Stimulated activated CD8-positive, alpha-beta memory T cell treated with anti-CD3 and anti-CD28 coated beads, Interleukin-2, amount 100 ng/mL, for 1 hour (primary cell): ENCODE measurements around the gene C16orf86.

Experiments
- DNase-seq, 2 donors: peaks; one replicate each; pipeline ENCODE4 v3.0.0-alpha.2; 2020; ENCODE audit warnings: low read depth in 2 of 2

C16orf86 gene

DNA sequence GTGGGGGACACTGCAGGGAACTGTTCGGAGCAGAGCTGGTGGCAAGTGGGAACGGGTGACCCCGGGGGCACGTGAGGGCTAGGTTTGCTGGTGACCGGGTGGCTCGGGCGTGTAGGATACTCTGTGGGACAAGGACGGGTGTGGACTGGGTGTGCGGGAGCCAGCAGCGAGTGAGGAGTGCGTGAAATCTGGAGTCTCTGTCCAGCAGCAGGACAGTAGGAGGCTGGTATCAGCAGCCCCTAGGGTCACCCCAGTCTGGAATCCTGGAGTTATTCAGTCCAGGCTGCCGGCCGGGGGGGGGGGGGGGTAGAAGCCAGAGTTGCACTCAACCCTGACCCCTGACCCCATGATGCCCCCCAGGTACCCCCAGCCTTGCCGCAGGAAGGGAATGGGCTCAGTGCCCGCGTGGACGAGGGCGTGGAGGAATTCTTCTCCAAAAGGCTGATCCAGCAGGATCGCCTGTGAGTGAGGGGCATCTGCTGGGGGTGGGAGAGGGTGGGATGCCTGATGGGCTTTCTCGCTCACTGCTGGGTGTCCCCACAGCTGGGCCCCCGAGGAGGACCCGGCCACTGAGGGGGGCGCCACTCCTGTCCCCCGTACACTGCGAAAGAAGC, 12.7 kb upstream of the C16orf86 start:
- DNase-seq, result no peak

DNA sequence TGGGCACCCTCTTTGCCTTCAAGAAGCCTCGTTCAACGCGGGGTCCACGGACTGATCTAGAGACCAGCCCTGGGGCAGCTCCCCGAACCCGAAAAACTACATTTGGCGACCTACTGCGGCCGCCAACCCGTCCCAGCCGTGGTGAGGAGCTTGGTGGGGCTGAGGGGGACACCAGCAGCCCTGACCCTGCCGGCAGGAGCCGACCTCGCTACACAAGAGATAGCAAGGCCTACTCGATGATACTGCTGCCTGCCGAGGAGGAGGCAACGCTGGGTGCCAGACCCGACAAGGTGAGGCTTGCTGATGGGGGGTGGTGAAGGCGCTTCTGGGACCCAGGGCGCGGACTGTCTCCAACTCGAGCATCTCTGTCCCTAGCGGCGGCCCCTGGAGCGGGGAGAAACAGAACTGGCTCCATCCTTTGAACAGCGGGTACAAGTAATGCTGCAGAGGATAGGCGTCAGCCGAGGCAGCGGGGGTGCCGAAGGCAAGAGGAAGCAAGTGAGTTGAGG, 12.2 kb upstream of the C16orf86 start:
- DNase-seq, result no peak

GRCh38 chr16:67655363-67655762, 11.3 kb upstream of the C16orf86 start:
- DNase-seq, result no peak

DNA sequence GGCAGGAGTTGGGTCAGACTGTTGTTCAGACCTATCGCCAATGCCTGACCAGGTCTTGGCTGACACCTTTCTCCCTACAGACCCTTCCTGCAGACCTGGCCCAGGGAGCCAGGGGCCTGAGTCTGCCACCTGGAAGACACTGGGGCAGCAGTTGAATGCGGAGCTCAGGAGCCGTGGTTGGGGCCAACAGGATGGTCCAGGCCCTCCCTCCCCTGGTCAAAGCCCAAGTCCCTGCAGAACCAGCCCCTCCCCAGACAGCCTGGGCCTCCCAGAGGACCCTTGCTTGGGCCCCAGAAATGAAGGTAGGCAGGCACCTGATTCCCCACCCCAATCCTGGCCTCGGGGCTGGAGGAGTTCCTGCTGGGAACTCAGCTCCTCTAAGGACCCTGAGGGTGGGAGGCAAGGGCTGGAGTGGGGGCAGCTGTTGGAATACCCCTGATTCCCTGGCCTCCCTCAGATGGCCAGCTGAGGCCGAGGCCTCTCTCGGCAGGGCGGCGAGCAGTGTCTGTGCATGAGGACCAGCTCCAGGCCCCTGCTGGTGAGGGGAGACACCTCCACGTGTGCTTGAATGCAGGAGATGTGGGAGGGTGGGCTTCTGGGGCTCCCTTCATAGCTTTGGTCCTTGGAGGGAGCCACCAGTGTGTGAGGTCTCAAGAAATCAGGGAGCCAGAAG, 10.1 kb upstream of the C16orf86 start:
- DNase-seq, result no peak

DNA sequence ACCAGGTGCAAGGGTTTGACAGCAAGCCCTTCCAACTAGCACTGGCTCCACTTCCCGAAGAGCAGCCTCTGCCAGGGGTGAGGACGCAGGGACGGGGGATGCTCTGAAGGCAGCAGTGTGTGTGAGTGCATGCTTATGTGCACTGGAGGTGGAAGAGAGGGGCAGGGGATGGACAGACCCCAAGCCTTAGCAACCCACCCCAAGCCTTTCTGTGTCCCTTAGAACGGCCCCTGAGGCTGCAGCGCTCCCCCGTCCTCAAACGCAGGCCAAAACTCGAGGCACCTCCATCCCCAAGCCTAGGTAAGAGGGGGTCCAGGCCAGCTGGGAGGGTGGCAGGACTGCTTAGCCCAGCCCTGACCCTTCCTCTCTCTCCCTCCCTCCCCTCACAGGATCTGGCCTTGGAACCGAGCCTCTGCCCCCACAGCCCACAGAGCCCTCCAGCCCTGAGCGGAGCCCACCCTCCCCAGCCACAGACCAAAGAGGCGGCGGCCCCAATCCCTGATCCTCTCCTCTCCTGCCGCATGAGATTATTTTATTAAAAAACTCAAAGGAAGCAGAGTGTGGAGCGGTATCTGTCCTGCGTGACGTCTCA, 9.5 kb upstream of the C16orf86 start:
- no peak for DNase-seq

DNA sequence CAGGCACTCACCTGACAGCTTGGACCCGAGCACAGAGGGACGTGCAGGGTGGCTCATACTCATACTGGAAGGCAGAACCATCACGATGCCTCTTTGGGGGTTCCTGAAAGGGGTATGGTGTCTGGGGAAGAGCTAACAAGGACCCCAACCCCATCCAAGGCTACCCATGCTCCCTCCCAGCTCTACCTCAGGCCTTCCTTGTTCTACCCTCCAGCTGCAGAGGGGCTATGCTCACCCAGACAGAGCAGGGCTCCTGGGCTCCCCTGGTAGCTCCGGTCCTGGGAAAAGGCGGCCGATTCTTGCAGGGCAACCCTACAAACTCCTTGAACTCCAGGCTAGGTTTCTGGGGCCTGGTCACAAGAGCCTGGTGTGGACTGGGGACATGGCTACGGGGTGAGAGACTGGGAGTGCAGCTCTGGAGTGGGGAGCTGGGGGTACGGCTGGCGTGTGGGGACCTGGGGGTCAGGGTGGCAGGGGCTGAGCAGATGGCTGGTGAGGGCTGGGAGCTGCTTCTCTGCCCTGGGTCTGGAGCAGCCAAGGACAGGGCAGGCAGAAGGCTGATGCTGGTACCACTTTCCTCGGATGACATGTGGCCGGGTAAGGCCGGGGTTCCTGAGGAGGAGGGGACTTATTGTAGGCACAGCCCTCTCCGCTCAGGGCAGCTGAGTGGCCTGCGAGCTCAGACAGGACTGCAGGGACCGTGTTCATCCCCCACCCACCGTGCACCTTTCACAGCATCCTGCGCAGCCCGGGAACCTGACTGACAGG, 8.7 kb upstream of the C16orf86 start:
- no peak for DNase-seq

- DNase-seq, result no peak
Observed at GRCh38 chr16:67658849-67659674, 7.6 kb upstream of the C16orf86 start.

DNA sequence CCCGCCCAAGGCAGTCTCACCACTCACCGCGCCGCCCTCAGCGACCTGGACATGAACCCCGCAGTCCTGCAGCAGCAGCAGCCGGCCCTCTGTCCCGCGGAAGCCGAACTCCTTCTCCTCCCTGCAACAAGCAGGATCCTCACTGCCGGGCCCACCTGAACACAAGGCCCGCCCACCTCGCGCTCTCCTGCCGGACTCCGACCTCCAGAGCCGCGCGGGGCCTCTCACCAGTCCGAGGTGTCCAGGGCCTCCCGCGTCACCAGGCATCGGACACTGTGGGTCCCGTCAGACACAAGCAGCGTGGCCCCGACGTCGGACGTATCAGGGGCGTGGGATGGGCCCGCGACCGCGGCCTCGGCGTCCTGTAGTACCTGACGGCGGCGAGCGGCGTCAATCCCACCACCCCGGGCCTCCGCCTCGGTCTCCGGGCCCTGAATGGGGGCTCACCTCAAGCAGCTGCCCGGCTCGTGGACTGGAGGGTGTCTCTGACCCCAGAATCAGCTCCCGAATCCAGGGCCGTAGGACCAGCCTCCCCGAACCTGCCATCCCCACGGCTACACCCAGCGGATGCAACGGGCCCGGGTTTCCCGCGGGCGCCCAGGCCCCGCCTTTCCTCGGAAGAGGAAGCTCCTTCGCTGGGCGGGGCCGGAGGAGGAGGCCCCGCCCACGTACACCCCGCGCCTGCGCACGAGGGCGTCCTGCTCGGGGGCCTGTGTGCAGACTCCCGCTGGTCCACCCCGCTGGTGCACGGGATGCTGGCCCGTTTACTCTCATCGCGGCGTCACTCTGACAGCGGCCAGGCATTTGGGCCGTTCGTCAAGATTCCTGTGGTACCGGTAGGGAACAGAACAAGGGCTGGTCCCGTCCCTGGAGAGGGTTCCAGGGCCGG, 6.7 kb upstream of the C16orf86 start, which contains the start of gene ACD:
TSS of gene ACD (minus strand) at position 586 of the 889 bp plus-strand sequence. CDS start at position 546, 40 bp downstream.
- peak; percentile 79 to 89 for DNase-seq

GRCh38 chr16:67660564-67661028, 6.0 kb upstream of the C16orf86 start, which contains the start of gene PARD6A:
Gene PARD6A, plus strand, starts transcription at chr16:67660960. Its CDS starts 79 bp downstream, at chr16:67661039.
- DNase-seq, result peak; percentile 88 to 90

- DNase-seq, result no peak
Observed at GRCh38 chr16:67661101-67661761, 5.4 kb upstream of the C16orf86 start.

DNA sequence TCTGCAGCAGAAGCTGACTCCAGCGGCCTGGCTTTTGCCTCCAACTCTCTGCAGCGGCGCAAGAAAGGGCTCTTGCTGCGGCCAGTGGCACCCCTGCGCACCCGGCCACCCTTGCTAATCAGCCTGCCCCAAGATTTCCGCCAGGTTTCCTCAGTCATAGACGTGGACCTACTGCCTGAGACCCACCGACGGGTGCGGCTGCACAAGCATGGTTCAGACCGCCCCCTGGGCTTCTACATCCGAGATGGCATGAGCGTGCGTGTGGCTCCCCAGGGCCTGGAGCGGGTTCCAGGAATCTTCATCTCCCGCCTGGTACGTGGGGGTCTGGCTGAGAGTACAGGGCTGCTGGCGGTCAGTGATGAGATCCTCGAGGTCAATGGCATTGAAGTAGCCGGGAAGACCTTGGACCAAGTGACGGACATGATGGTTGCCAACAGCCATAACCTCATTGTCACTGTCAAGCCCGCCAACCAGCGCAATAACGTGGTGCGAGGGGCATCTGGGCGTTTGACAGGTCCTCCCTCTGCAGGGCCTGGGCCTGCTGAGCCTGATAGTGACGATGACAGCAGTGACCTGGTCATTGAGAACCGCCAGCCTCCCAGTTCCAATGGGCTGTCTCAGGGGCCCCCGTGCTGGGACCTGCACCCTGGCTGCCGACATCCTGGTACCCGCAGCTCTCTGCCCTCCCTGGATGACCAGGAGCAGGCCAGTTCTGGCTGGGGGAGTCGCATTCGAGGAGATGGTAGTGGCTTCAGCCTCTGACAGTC, 4.5 kb upstream of the C16orf86 start:
- DNase-seq, result no peak

DNA sequence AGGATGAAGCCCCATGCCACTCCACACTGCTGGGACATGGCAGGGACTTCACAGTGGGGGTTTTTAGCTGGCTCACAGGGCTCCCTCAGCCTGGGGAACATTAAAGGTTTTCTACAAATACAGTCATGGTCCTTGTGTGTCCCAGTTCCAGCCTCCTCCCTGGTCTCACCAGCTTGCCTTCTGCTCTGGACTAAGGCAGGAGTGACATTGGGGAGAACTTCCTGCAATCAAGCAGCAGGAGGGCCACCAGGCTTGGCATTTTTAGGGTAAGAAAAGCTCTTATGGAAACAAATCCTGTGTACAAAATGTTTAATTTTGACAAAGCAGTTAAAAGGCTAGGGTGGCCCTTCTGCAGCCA, 4.0 kb upstream of the C16orf86 start:
- no peak for DNase-seq

DNA sequence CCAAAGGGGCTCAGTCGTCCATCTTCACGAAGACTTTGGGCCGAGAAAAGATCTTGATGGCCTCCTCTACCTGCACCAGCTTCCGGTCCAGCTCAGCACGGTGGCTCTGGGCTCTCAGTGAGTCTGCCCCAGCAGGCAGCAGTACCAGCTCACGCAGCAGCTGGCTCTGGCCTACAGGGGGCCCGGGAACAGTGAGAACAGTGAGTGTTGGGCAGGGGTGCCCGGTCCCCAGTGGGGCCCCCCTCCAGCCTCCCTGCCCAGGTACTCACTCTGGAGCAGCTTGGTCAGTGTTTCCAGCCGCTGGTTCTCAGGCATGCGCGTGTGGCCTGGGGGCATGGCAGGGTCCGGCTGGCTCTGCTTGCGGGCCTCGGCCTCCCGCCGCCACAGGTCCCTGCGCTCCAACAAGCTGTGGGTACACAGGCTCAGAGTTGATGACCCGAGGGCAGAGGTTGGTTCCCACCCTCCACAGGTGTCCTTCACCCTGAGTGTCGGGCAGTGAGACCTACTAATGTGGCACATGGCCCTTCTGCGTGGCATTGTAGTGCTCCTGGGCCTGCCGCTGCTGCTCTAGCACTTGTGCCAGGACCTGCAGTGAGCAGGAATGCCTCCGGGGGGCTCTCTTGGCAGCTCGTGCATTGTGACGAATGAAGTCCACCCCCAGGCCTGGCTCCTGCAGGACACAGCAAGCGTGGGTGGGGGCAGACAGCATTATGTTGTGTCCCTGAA, 3.3 kb upstream of the C16orf86 start:
- DNase-seq, result no peak

DNA sequence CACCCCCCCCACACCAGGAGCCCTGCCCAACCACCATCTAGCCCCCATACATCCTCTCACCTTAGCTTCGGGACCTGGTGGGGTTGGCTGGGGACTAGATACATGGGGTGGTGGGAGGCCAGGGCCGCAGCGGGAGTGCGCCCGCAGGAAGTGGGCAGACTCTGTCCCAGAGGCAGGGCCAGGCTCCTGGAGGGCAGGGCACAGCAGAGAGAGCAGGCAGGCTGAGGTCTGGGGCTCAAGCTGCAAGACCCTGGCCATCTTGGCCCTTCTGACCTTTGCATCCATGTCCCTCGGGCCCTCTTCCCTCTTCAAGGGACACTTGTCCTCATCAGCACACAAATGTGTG, 2.8 kb upstream of the C16orf86 start:
- no peak for DNase-seq

DNA sequence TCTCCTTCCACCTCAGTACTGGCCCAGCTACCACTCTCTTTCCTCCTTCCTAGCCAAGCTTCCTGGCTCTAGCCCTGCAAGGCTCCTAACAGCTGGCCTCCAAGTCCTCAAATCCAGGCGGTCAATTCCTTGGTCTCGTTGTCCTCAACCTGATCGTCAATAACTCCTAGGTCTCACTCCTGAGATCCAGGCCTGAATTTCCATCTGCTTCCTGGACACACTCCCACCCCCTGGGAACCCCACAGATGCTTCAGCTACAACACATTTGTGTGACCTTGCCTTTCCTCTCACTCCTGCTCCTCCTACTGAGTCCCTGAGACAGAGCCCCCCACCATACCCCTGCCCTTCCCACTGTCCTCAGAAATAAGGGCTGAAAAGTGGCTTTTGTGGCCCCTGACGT, 2.4 kb upstream of the C16orf86 start:
- DNase-seq, result no peak

- no peak for DNase-seq
Observed at GRCh38 chr16:67664871-67665270, 1.7 kb upstream of the C16orf86 start.

- no peak for DNase-seq
Observed at GRCh38 chr16:67665598-67665997, 1.0 kb upstream of the C16orf86 start.

GRCh38 chr16:67666032-67666551, 522 bp upstream of the C16orf86 start:
- no peak for DNase-seq
